Mesothelial cell of epicardium (in vitro differentiated cells): ENCODE measurements around the gene SPTLC2. TPM values are rescaled to one million over a fixed set of nuclear protein-coding genes. Genes with fewer than 3 reads are reported as not detected.

Source experiments
- DNase-seq, 2 experiments: peaks; one replicate each; pipeline ENCODE4 v3.0.0; 2021; ENCODE audit warnings: low spot score in 2 of 2; ENCODE audit not compliant: unreplicated experiment in 2 of 2
- H3K27ac Mint-ChIP-seq: 2 replicates; pipeline ENCODE4 v1.8.0; 2021; ENCODE audit warnings: mixed read lengths
- H3K27me3 Mint-ChIP-seq: 2 replicates; pipeline ENCODE4 v1.8.0; 2021; ENCODE audit warnings: low read depth, mixed read lengths
- H3K36me3 Mint-ChIP-seq: 2 replicates; pipeline ENCODE4 v1.8.0; 2021; ENCODE audit warnings: mixed read lengths
- H3K4me1 Mint-ChIP-seq: 2 replicates; pipeline ENCODE4 v1.8.0; 2021; ENCODE audit warnings: mixed read lengths
- H3K4me3 Mint-ChIP-seq: 2 replicates; pipeline ENCODE4 v1.8.0; 2021; ENCODE audit warnings: mild to moderate bottlenecking, moderate library complexity, mixed read lengths
- H3K9me3 Mint-ChIP-seq: 2 replicates; pipeline ENCODE4 v1.8.0; 2021; ENCODE audit warnings: mixed read lengths
- total RNA-seq: library from RNA; stranded (reverse); gene quantifications from 3 replicates; pipeline ENCODE4 v1.2.1, GENCODE V29; 2021
- TF ChIP-seq, protein P1 (sequence below): fragments of 200-600 bp; sonication (generic); IDR thresholded peaks from one replicate; pipeline ENCODE4 v1.5.0; 2021; ENCODE audit warnings: antibody characterized with exemption; ENCODE audit not compliant: unreplicated experiment

The SPTLC2 gene
- total RNA-seq, 1 donor from 2014 or later, result 36.6 TPM

GRCh38 chr14:77488558-77488957, 127.9 kb downstream of the SPTLC2 start:
- no peaks in the 10 kb centered on the region for H3K9me3 Mint-ChIP-seq
- TF ChIP-seq, protein P1, sequence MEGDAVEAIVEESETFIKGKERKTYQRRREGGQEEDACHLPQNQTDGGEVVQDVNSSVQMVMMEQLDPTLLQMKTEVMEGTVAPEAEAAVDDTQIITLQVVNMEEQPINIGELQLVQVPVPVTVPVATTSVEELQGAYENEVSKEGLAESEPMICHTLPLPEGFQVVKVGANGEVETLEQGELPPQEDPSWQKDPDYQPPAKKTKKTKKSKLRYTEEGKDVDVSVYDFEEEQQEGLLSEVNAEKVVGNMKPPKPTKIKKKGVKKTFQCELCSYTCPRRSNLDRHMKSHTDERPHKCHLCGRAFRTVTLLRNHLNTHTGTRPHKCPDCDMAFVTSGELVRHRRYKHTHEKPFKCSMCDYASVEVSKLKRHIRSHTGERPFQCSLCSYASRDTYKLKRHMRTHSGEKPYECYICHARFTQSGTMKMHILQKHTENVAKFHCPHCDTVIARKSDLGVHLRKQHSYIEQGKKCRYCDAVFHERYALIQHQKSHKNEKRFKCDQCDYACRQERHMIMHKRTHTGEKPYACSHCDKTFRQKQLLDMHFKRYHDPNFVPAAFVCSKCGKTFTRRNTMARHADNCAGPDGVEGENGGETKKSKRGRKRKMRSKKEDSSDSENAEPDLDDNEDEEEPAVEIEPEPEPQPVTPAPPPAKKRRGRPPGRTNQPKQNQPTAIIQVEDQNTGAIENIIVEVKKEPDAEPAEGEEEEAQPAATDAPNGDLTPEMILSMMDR, result no peak
- H3K4me3 Mint-ChIP-seq, result no peak overlapping the region
- no peak for DNase-seq
- H3K36me3 Mint-ChIP-seq, result no peaks in the 10 kb centered on the region
- H3K4me1 Mint-ChIP-seq, result no peaks in the 10 kb centered on the region
- H3K27me3 Mint-ChIP-seq, result no peaks in the 10 kb centered on the region
- no peak overlapping the region for H3K27ac Mint-ChIP-seq

- DNase-seq, result no peak
- no peaks in the 10 kb centered on the region for H3K27me3 Mint-ChIP-seq
- H3K9me3 Mint-ChIP-seq, result no peaks in the 10 kb centered on the region
- no peak overlapping the region for H3K27ac Mint-ChIP-seq
- no peaks in the 10 kb centered on the region for H3K4me1 Mint-ChIP-seq
- H3K4me3 Mint-ChIP-seq, result no peak overlapping the region
- no peaks in the 10 kb centered on the region for H3K36me3 Mint-ChIP-seq
- TF ChIP-seq, protein P1, result no peak
These were observed 130.3 kb downstream of the SPTLC2 start for GRCh38 chr14:77485901-77486678.

DNA sequence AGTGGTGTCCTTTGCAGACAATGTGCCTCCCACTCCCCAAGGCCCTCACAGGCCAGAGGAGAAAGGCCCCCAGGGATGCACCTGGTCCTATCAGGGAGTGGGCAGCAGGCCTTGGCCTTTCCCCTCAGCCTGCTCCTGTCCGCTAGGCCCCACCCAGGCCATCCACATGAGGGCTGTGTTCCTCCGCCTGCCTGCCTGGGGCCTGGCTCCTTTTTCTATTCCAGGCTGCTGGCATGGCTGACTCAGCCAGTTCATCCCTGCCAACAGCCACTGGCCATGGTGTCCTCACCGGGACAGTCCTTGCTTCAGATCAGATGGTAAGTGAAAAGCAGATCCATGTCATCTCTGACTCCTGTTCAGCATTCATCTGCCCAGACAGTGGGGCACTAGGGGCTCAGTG, 131.2 kb downstream of the SPTLC2 start:
- no peak overlapping the region for H3K27ac Mint-ChIP-seq
- H3K36me3 Mint-ChIP-seq, result no peaks in the 10 kb centered on the region
- no peaks in the 10 kb centered on the region for H3K27me3 Mint-ChIP-seq
- TF ChIP-seq, protein P1, result no peak
- no peaks in the 10 kb centered on the region for H3K9me3 Mint-ChIP-seq
- H3K4me1 Mint-ChIP-seq, result no peaks in the 10 kb centered on the region
- DNase-seq, result no peak
- no peak overlapping the region for H3K4me3 Mint-ChIP-seq

GRCh38 chr14:77482422-77482821, 134.0 kb downstream of the SPTLC2 start:
- Mint-ChIP-seq H3K4me1 (no peaks in the 10 kb centered on the region), H3K9me3 (no peaks in the 10 kb centered on the region), H3K4me3 (no peak overlapping the region), H3K27ac (no peak overlapping the region), H3K36me3 (no peaks in the 10 kb centered on the region), H3K27me3 (no peaks in the 10 kb centered on the region)
- no peak for DNase-seq
- TF ChIP-seq, protein P1, result no peak

GRCh38 chr14:77478796-77479195, 137.6 kb downstream of the SPTLC2 start:
- Mint-ChIP-seq H3K36me3 (no peaks in the 10 kb centered on the region), H3K4me1 (no peaks in the 10 kb centered on the region), H3K4me3 (no peak overlapping the region), H3K27ac (no peak overlapping the region), H3K27me3 (no peaks in the 10 kb centered on the region), H3K9me3 (no peaks in the 10 kb centered on the region)
- TF ChIP-seq, protein P1, result no peak
- no peak for DNase-seq

GRCh38 chr14:77478029-77478428, 138.4 kb downstream of the SPTLC2 start:
- Mint-ChIP-seq H3K36me3 (no peaks in the 10 kb centered on the region), H3K4me3 (no peak overlapping the region), H3K27me3 (no peaks in the 10 kb centered on the region), H3K27ac (no peak overlapping the region), H3K9me3 (no peaks in the 10 kb centered on the region), H3K4me1 (no peaks in the 10 kb centered on the region)
- DNase-seq, result no peak
- TF ChIP-seq, protein P1, result no peak
